Activated naive CD4-positive, alpha-beta T cell treated with anti-CD3 and anti-CD28 coated beads for 36 hours (primary cell): ENCODE data around the gene RNF149. TPM values are rescaled to one million over a fixed set of nuclear protein-coding genes. Genes with fewer than 3 reads are reported as not detected.
A peak's percentile ranks its signal among the peaks of the same experiment; 100 is the strongest.

Experiments
- CTCF ChIA-PET: fragments of 350-600 bp; sonication (Branson Sonifier 250); formaldehyde crosslinking; loops from one replicate; lab custom pipeline; 2021; ENCODE audit warnings: antibody characterized with exemption; lab: Charles Lee
- DNase-seq: peaks from one replicate; pipeline ENCODE4 v3.0.0-alpha.2; 2020
- H3K27ac Mint-ChIP-seq: one replicate; pipeline ENCODE4 v1.8.0; 2021; ENCODE audit warnings: mild to moderate bottlenecking, mixed read lengths
- H3K27me3 Mint-ChIP-seq: one replicate; pipeline ENCODE4 v1.8.0; 2021; ENCODE audit warnings: low read depth, mixed read lengths
- H3K36me3 Mint-ChIP-seq: one replicate; pipeline ENCODE4 v1.8.0; 2021; ENCODE audit warnings: low read depth, mixed read lengths
- H3K4me1 Mint-ChIP-seq: one replicate; pipeline ENCODE4 v1.8.0; 2021; ENCODE audit warnings: low read depth, mixed read lengths
- H3K4me3 Mint-ChIP-seq: one replicate; pipeline ENCODE4 v1.8.0; 2021; ENCODE audit warnings: mild to moderate bottlenecking, moderate library complexity, mixed read lengths
- H3K9me3 Mint-ChIP-seq: one replicate; pipeline ENCODE4 v1.8.0; 2021; ENCODE audit warnings: mixed read lengths
- intact Hi-C: fragments of 100-400 bp; cut with micrococcal nuclease; formaldehyde crosslinking; loops from one replicate; pipeline ENCODE4 v1.15.1; 2023
- total RNA-seq, 2 experiments: library from RNA; stranded (reverse); gene quantifications; one replicate each; pipeline ENCODE4 v1.2.3, GENCODE V29; 2021

The RNF149 gene
- total RNA-seq, 2 experiments from 2014 or later: 25.0 to 27.1 TPM

GRCh38 chr2:101291973-101292372 lies 16.5 kb downstream of the RNF149 start:
- Mint-ChIP-seq H3K27ac (no peak overlapping the region), H3K9me3 (no peaks in the 10 kb centered on the region), H3K36me3 (peaks cover 19% of the 10 kb centered on the region), H3K4me3 (no peak overlapping the region), H3K27me3 (no peaks in the 10 kb centered on the region), H3K4me1 (peaks cover 17% of the 10 kb centered on the region)
- intact Hi-C loops: no loop called here
- CTCF ChIA-PET: no interaction called here
- no peak for DNase-seq

GRCh38 chr2:101290711-101291110 lies 17.8 kb downstream of the RNF149 start:
- CTCF ChIA-PET: no interaction called here
- H3K9me3 Mint-ChIP-seq: no peaks in the 10 kb centered on the region
- intact Hi-C loops: no loop called here

GRCh38 chr2:101287303-101287702 lies 21.2 kb downstream of the RNF149 start:
- H3K27ac Mint-ChIP-seq: peak overlapping the region; percentile 13
- H3K36me3 Mint-ChIP-seq: peaks cover 22% of the 10 kb centered on the region
- H3K4me1 Mint-ChIP-seq: peaks cover 11% of the 10 kb centered on the region
- CTCF ChIA-PET: interaction anchor here (1.7 kb wide), 1 partner anchor 25 kb away, joined by 4 read pairs; no protein-coding TSS in a partner anchor
- H3K9me3 Mint-ChIP-seq: no peaks in the 10 kb centered on the region
- no peak overlapping the region for H3K4me3 Mint-ChIP-seq
- intact Hi-C loops: no loop called here
- no peaks in the 10 kb centered on the region for H3K27me3 Mint-ChIP-seq
- no peak for DNase-seq

More at GRCh38 chr2:101290711-101291110, 17.8 kb downstream of the RNF149 start:
- no peak overlapping the region for H3K4me3 Mint-ChIP-seq
- no peaks in the 10 kb centered on the region for H3K27me3 Mint-ChIP-seq
- peaks cover 9% of the 10 kb centered on the region for H3K4me1 Mint-ChIP-seq
- H3K36me3 Mint-ChIP-seq: peaks cover 22% of the 10 kb centered on the region
- no peak for DNase-seq
- no peak overlapping the region for H3K27ac Mint-ChIP-seq

- Mint-ChIP-seq H3K27ac (peak overlapping the region; percentile 10), H3K9me3 (no peaks in the 10 kb centered on the region), H3K4me3 (no peak overlapping the region), H3K36me3 (peaks cover 22% of the 10 kb centered on the region), H3K27me3 (no peaks in the 10 kb centered on the region), H3K4me1 (peaks cover 11% of the 10 kb centered on the region)
- no peak for DNase-seq
- intact Hi-C loops: no loop called here
- CTCF ChIA-PET: interaction anchor here (0.7 to 1.7 kb wide), 2 partner anchors 11 to 24 kb away, joined by 4 read pairs; no protein-coding TSS in a partner anchor
Measured at GRCh38 chr2:101286684-101287083, 21.8 kb downstream of the RNF149 start.

GRCh38 chr2:101282980-101283379 lies 25.5 kb downstream of the RNF149 start:
- intact Hi-C loops: no loop called here
- H3K4me3 Mint-ChIP-seq: no peak overlapping the region
- no peak overlapping the region for H3K27ac Mint-ChIP-seq
- peaks cover 40% of the 10 kb centered on the region for H3K36me3 Mint-ChIP-seq
- CTCF ChIA-PET: interaction anchor here (0.6 kb wide), 2 partner anchors 9 to 26 kb away, joined by 4 read pairs; no protein-coding TSS in a partner anchor
- no peaks in the 10 kb centered on the region for H3K9me3 Mint-ChIP-seq
- H3K27me3 Mint-ChIP-seq: no peaks in the 10 kb centered on the region
- DNase-seq: no peak
- H3K4me1 Mint-ChIP-seq: peaks cover 12% of the 10 kb centered on the region

- intact Hi-C loops: no loop called here
- H3K27ac Mint-ChIP-seq: no peak overlapping the region
Measured at GRCh38 chr2:101281482-101281881, 27.0 kb downstream of the RNF149 start.

GRCh38 chr2:101278925-101279324 lies 29.6 kb downstream of the RNF149 start:
- intact Hi-C loops: no loop called here
- CTCF ChIA-PET: no interaction called here
- no peaks in the 10 kb centered on the region for H3K9me3 Mint-ChIP-seq

More at GRCh38 chr2:101281482-101281881, 27.0 kb downstream of the RNF149 start:
- CTCF ChIA-PET: interaction anchor here (0.6 to 1.0 kb wide), 2 partner anchors 28 to 61 kb away, joined by 3 to 4 read pairs; no protein-coding TSS in a partner anchor
- no peaks in the 10 kb centered on the region for H3K27me3 Mint-ChIP-seq
- H3K4me3 Mint-ChIP-seq: no peak overlapping the region
- no peaks in the 10 kb centered on the region for H3K9me3 Mint-ChIP-seq
- DNase-seq: no peak
- peaks cover 12% of the 10 kb centered on the region for H3K4me1 Mint-ChIP-seq
- H3K36me3 Mint-ChIP-seq: peaks cover 38% of the 10 kb centered on the region

GRCh38 chr2:101277111-101277510 lies 31.4 kb downstream of the RNF149 start:
- Mint-ChIP-seq H3K27ac (no peak overlapping the region), H3K4me3 (no peak overlapping the region), H3K36me3 (peaks cover 42% of the 10 kb centered on the region), H3K4me1 (peaks cover 27% of the 10 kb centered on the region), H3K9me3 (no peaks in the 10 kb centered on the region), H3K27me3 (no peaks in the 10 kb centered on the region)
- DNase-seq: no peak
- intact Hi-C loops: no loop called here
- CTCF ChIA-PET: no interaction called here

More at GRCh38 chr2:101278925-101279324, 29.6 kb downstream of the RNF149 start:
- DNase-seq: no peak
- no peak overlapping the region for H3K27ac Mint-ChIP-seq
- H3K36me3 Mint-ChIP-seq: peaks cover 39% of the 10 kb centered on the region
- peaks cover 14% of the 10 kb centered on the region for H3K4me1 Mint-ChIP-seq
- H3K27me3 Mint-ChIP-seq: no peaks in the 10 kb centered on the region
- H3K4me3 Mint-ChIP-seq: no peak overlapping the region

DNA sequence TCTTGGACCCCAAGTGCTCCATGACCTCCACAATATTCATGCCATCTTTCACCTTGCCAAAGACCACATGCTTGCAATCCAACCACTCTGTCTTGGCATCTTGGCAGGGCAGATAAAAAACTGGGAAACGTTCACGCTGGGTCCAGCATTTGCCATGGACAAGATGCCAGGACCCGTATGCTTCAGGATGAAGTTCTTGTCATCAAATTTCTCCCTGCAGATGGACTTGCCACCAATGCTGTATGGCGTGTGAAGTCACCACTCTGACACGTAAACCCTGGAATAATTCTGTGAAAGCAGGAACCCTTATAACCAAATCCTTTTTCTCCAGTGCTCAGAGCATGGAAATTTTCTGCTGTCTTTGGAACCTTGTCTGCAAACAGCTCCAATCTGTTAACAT lies 34.4 kb downstream of the RNF149 start:
- H3K4me1 Mint-ChIP-seq: peaks cover 36% of the 10 kb centered on the region
- H3K27ac Mint-ChIP-seq: no peak overlapping the region
- CTCF ChIA-PET: interaction anchor here (0.7 kb wide), 1 partner anchor 9 kb away, joined by 4 read pairs; no protein-coding TSS in a partner anchor
- intact Hi-C loops: no loop called here
- H3K9me3 Mint-ChIP-seq: no peaks in the 10 kb centered on the region
- no peaks in the 10 kb centered on the region for H3K27me3 Mint-ChIP-seq
- peaks cover 38% of the 10 kb centered on the region for H3K36me3 Mint-ChIP-seq
- DNase-seq: no peak
- no peak overlapping the region for H3K4me3 Mint-ChIP-seq

GRCh38 chr2:101273056-101273455 lies 35.4 kb downstream of the RNF149 start:
- no peak for DNase-seq
- Mint-ChIP-seq H3K27me3 (no peaks in the 10 kb centered on the region), H3K9me3 (no peaks in the 10 kb centered on the region), H3K36me3 (peaks cover 36% of the 10 kb centered on the region), H3K4me3 (no peak overlapping the region), H3K27ac (no peak overlapping the region), H3K4me1 (peaks cover 34% of the 10 kb centered on the region)
- intact Hi-C loops: no loop called here
- CTCF ChIA-PET: interaction anchor here (1.2 kb wide), 1 partner anchor 57 kb away, joined by 3 read pairs; no protein-coding TSS in a partner anchor

GRCh38 chr2:101272045-101272784 lies 36.3 kb downstream of the RNF149 start:
- CTCF ChIA-PET: interaction anchor here (1.2 kb wide), 1 partner anchor 58 kb away, joined by 3 read pairs; no protein-coding TSS in a partner anchor
- intact Hi-C loops: loop anchor here (1.0 kb wide), 3 partner anchors 20 to 56 kb away; partner anchors contain the start of gene CNOT11
- H3K9me3 Mint-ChIP-seq: no peaks in the 10 kb centered on the region
- no peak for DNase-seq
- H3K4me3 Mint-ChIP-seq: no peak overlapping the region
- H3K4me1 Mint-ChIP-seq: peaks cover 38% of the 10 kb centered on the region
- H3K27me3 Mint-ChIP-seq: no peaks in the 10 kb centered on the region
- peaks cover 39% of the 10 kb centered on the region for H3K36me3 Mint-ChIP-seq
- H3K27ac Mint-ChIP-seq: peak overlapping the region; percentile 25

DNA sequence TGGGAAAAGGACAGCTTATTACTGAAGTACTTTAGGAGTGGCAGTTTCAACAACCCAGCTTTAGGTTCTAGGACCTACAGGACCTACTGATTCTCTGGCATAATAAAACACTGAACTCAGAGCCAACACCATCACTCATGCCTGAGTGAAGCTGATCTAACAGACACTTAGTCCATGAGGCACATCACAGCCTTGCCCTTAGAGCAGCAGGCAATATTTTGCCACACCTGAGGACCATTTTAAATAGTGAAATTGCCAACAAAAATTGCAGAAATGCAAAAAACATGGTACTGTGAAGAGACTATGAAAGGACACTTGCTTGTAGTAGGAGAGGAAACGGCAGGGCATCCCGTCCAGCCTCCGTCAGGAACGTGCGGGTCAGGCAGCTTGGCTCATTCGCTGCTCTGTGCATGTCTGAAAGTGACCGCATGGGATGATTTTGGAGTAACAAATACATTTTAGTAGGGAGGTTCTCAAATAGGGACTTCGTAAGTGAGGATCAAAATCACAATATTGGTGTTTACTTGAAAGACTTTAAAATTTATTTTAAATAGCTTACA lies 37.7 kb downstream of the RNF149 start:
- peaks cover 41% of the 10 kb centered on the region for H3K36me3 Mint-ChIP-seq
- H3K9me3 Mint-ChIP-seq: no peaks in the 10 kb centered on the region
- no peaks in the 10 kb centered on the region for H3K27me3 Mint-ChIP-seq
- DNase-seq: no peak
- intact Hi-C loops: no loop called here
- H3K27ac Mint-ChIP-seq: no peak overlapping the region
- no peak overlapping the region for H3K4me3 Mint-ChIP-seq
- CTCF ChIA-PET: interaction anchor here (0.5 to 1.4 kb wide), 3 partner anchors 17 to 1085 kb away, joined by 3 to 4 read pairs (median 4); no protein-coding TSS in a partner anchor
- peaks cover 45% of the 10 kb centered on the region for H3K4me1 Mint-ChIP-seq
